MCF 10A (cell line): ENCODE data around the gene MYOZ3. TPM values are rescaled to one million over a fixed set of nuclear protein-coding genes. Genes with fewer than 3 reads are reported as not detected.

Experiments
- BruUV-seq: library from RNA; stranded (reverse); fragments of 400-500 nt; replicated peaks from 2 replicates; lab custom pipeline; 2021; lab: Mats Ljungman, UMichigan
- CTCF ChIA-PET: fragments of 300-600 bp; sonication (Branson Sonifier 250); formaldehyde crosslinking; extraction: SDS; loops from one replicate; lab custom pipeline; 2021; ENCODE audit warnings: antibody characterized with exemption, inconsistent platforms; lab: Yijun Ruan, JAX
- POLR2A ChIA-PET: fragments of 300-600, 350-650 bp; sonication (Branson Sonifier 250); formaldehyde crosslinking; extraction: SDS; loops from one replicate; lab custom pipeline; 2020; ENCODE audit warnings: antibody characterized with exemption, inconsistent platforms; lab: Yijun Ruan, JAX
- DNase-seq: peaks from one replicate; pipeline ENCODE4 v3.0.0-alpha.2; 2018; ENCODE audit not compliant: unreplicated experiment
- H3K27ac Mint-ChIP-seq: one replicate; pipeline ENCODE4 v1.8.0; 2022; ENCODE audit warnings: mild to moderate bottlenecking, low read depth, mixed read lengths; ENCODE audit not compliant: unreplicated experiment
- H3K27me3 Mint-ChIP-seq: one replicate; pipeline ENCODE4 v1.8.0; 2022; ENCODE audit warnings: mixed read lengths; ENCODE audit not compliant: insufficient read depth, unreplicated experiment
- H3K36me3 Mint-ChIP-seq: one replicate; pipeline ENCODE4 v1.8.0; 2022; ENCODE audit warnings: mild to moderate bottlenecking, moderate library complexity, mixed read lengths; ENCODE audit not compliant: insufficient read depth, unreplicated experiment
- H3K4me1 Mint-ChIP-seq: one replicate; pipeline ENCODE4 v1.8.0; 2022; ENCODE audit warnings: mixed read lengths; ENCODE audit not compliant: insufficient read depth, unreplicated experiment
- H3K4me3 Mint-ChIP-seq: one replicate; pipeline ENCODE4 v1.8.0; 2022; ENCODE audit warnings: mild to moderate bottlenecking, moderate library complexity, mixed read lengths; ENCODE audit not compliant: unreplicated experiment
- H3K9me3 Mint-ChIP-seq: one replicate; pipeline ENCODE4 v1.8.0; 2022; ENCODE audit warnings: mixed read lengths; ENCODE audit not compliant: unreplicated experiment
- intact Hi-C: fragments of 100-400 bp; cut with micrococcal nuclease; formaldehyde crosslinking; loops from 2 replicates; pipeline ENCODE4 v1.14.1; 2022
- total RNA-seq: library from RNA; stranded (reverse); gene quantifications from 2 replicates; pipeline ENCODE4 v1.2.3, GENCODE V29; 2022
- TF ChIP-seq, protein P1 (sequence below): fragments of 200-600 bp; IDR thresholded peaks from one replicate; pipeline ENCODE4 v1.8.0; 2022; ENCODE audit warnings: antibody characterized with exemption, mild to moderate bottlenecking; ENCODE audit not compliant: unreplicated experiment

Gene MYOZ3
- total RNA-seq, 1 experiment from 2014 or later = not detected

DNA sequence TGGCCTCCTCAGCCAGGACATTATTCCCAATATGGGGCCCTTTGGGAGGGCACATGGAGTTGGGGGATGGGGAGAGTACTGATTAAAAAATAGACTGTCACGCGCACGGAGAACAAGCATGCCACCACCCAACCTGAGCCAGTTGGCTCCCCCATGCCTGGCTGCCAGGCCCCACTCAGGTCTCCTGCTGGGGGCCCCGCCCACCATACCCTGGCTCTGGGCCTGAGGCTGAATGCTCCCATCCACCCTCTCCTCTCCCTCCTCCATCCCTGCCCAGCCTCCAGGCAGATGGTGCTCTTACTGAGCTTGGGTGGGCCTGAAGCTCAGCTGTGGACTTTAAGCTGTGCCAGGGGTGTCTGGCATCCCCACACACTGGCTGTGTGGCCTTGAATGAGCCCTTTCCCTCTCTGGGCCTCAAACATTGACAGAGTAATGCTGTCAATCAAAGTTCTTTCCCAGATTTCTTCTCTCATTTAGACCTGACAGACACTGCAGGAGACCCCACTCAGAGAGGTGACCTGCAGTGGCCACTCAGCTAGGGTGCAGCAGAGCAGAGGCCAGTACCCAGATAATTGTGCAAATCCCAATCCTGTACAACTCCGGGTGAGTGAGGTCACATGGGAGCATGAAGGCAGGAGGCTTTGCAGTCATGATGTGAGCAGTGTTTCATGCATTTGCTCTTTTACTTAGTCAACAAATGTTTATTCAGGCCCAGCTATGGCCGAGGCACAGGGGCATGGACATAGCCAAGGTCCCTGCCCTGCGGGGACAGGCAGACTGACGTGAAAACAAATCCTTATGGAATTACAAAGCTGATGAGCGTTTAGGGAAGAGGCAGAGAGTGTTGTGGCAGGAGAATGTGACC, 30.4 kb upstream of the MYOZ3 start:
- CTCF ChIA-PET = interaction anchor here (0.9 kb wide), 1 partner anchor 19 kb away, joined by 3 read pairs; no protein-coding TSS in a partner anchor
- TF ChIP-seq, protein P1, sequence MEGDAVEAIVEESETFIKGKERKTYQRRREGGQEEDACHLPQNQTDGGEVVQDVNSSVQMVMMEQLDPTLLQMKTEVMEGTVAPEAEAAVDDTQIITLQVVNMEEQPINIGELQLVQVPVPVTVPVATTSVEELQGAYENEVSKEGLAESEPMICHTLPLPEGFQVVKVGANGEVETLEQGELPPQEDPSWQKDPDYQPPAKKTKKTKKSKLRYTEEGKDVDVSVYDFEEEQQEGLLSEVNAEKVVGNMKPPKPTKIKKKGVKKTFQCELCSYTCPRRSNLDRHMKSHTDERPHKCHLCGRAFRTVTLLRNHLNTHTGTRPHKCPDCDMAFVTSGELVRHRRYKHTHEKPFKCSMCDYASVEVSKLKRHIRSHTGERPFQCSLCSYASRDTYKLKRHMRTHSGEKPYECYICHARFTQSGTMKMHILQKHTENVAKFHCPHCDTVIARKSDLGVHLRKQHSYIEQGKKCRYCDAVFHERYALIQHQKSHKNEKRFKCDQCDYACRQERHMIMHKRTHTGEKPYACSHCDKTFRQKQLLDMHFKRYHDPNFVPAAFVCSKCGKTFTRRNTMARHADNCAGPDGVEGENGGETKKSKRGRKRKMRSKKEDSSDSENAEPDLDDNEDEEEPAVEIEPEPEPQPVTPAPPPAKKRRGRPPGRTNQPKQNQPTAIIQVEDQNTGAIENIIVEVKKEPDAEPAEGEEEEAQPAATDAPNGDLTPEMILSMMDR = no peak
- intact Hi-C loops = no loop called here
- no peak overlapping the region for H3K27ac Mint-ChIP-seq
- peaks cover 26% of the 10 kb centered on the region for H3K4me1 Mint-ChIP-seq
- no peak for DNase-seq
- H3K27me3 Mint-ChIP-seq = no peaks in the 10 kb centered on the region
- no peak overlapping the region for H3K4me3 Mint-ChIP-seq
- no peaks in the 10 kb centered on the region for H3K9me3 Mint-ChIP-seq
- H3K36me3 Mint-ChIP-seq = no peaks in the 10 kb centered on the region
- POLR2A ChIA-PET = interaction anchor here (0.6 kb wide), 1 partner anchor 60 kb away, joined by 3 read pairs; no protein-coding TSS in a partner anchor
- no TSS peak for BruUV-seq

GRCh38 chr5:150631326-150631701, 29.7 kb upstream of the MYOZ3 start:
- Mint-ChIP-seq H3K9me3 (no peaks in the 10 kb centered on the region), H3K27ac (no peak overlapping the region), H3K4me3 (no peak overlapping the region), H3K4me1 (peaks cover 33% of the 10 kb centered on the region), H3K36me3 (no peaks in the 10 kb centered on the region), H3K27me3 (no peaks in the 10 kb centered on the region)
- ChIA-PET POLR2A (interaction anchor here (0.6 to 1.3 kb wide), 2 partner anchors 19 to 59 kb away, joined by 3 read pairs; no protein-coding TSS in a partner anchor), CTCF (interaction anchor here (0.7 to 0.9 kb wide), 3 partner anchors 19 to 175 kb away, joined by 3 to 5 read pairs (median 3); no protein-coding TSS in a partner anchor)
- intact Hi-C loops = no loop called here
- TF ChIP-seq, protein P1 = no peak
- BruUV-seq = no TSS peak
- DNase-seq = no peak

DNA sequence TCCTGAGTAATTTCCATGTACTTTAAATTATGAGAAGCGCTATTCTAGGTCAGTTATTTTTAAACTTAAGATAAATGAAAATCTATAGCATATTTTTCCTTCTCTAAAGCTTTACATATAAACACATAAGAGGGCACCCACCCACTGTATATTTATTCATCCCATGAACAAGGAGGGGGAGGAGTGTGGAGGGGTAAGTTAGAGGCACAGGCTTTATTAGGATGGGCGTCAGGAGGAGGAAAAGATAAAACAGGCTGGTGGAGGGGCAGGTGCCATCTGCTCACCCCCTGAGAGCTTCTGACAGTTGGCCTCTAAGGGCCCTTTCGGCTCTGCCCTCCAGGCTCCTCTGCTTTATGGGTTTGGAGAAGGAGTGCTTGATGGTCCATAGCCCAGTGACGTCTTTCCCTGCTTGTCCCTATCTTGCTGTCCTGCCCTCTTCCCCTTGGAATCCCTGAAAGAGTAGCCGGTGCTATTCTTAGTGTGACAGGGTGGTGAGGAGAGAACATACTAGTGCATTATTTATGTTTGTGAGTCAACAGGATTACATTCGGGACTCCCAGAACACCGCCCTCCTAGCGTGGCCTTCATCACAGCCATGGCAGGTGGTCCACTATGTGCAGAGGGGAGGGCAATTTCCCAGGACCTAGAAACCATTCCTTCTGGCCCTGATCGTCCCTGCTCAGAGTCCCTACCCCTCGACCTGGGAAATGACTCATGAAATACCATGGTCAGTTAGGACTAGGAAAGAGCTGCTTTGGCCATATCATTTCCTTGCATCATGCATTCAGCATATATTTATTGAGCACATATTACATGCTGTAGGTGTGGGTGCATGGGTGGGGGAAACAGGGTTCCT, 28.5 kb upstream of the MYOZ3 start:
- DNase-seq = no peak
- H3K27ac Mint-ChIP-seq = peak overlapping the region; percentile 65
- H3K4me3 Mint-ChIP-seq = no peak overlapping the region
- no peaks in the 10 kb centered on the region for H3K9me3 Mint-ChIP-seq
- TF ChIP-seq, protein P1 = no peak
- no peaks in the 10 kb centered on the region for H3K27me3 Mint-ChIP-seq
- intact Hi-C loops = no loop called here
- no peaks in the 10 kb centered on the region for H3K36me3 Mint-ChIP-seq
- POLR2A ChIA-PET = interaction anchor here (0.9 to 1.5 kb wide), 3 partner anchors 9 to 20 kb away, joined by 3 to 14 read pairs (median 3); no protein-coding TSS in a partner anchor
- no TSS peak for BruUV-seq
- CTCF ChIA-PET = interaction anchor here (0.6 to 1.5 kb wide), 6 partner anchors 11 to 157 kb away, joined by 3 read pairs; partner anchors contain the start of gene SMIM3
- H3K4me1 Mint-ChIP-seq = peaks cover 45% of the 10 kb centered on the region
